Kidney epithelial cell (primary cell): ENCODE measurements around the gene WNT3A. TPM values are rescaled to one million over a fixed set of nuclear protein-coding genes. Genes with fewer than 3 reads are reported as not detected.

Source experiments
- DNase-seq: peaks from one replicate; pipeline ENCODE4 v3.0.0-alpha.2; 2010; ENCODE audit warnings: low read depth
- H3K27me3 ChIP-seq: 2 replicates; pipeline ENCODE4 v1.6.0; 2011; ENCODE audit warnings: low read length; ENCODE audit not compliant: control insufficient read depth, insufficient read depth
- H3K36me3 ChIP-seq: 2 replicates; pipeline ENCODE4 v1.5.1; 2011; ENCODE audit warnings: low read length; ENCODE audit not compliant: control insufficient read depth, insufficient read depth
- H3K4me3 ChIP-seq: 2 replicates; pipeline ENCODE4 v1.5.1; 2011; ENCODE audit warnings: low read depth, mild to moderate bottlenecking, control low read depth, low read length
- CTCF ChIP-seq: IDR thresholded peaks from 2 replicates; pipeline ENCODE4 v1.5.1; 2011; ENCODE audit warnings: mild to moderate bottlenecking, moderate library complexity, low read length, control low read depth, inconsistent platforms; ENCODE audit not compliant: insufficient read depth, poor library complexity, severe bottlenecking
- total RNA-seq: library from RNA; depleted of rRNA; stranded (reverse); fragments of >200 nt; gene quantifications from 2 replicates; pipeline ENCODE4 v1.2.3, GENCODE V29; 2015

Gene WNT3A
- total RNA-seq, 1 donor from 2014 or later, result not detected

- no peaks in the 10 kb centered on the region for H3K36me3 ChIP-seq
- no peak for TF ChIP-seq CTCF
- H3K27me3 ChIP-seq, result no peaks in the 10 kb centered on the region
- no peak overlapping the region for H3K4me3 ChIP-seq
- no peak for DNase-seq
Measured at GRCh38 chr1:228105270-228105995, 98.6 kb downstream of the WNT3A start.

GRCh38 chr1:228105996-228106799 is 99.4 kb downstream of the WNT3A start:
- no peak for TF ChIP-seq CTCF
- no peak overlapping the region for H3K4me3 ChIP-seq

GRCh38 chr1:228106800-228107054 is 99.9 kb downstream of the WNT3A start:
- DNase-seq, result no peak
- TF ChIP-seq CTCF, result no peak
- Histone ChIP-seq H3K36me3 (no peaks in the 10 kb centered on the region), H3K4me3 (no peak overlapping the region), H3K27me3 (no peaks in the 10 kb centered on the region)

More at GRCh38 chr1:228105996-228106799, 99.4 kb downstream of the WNT3A start:
- H3K27me3 ChIP-seq, result no peaks in the 10 kb centered on the region
- DNase-seq, result no peak
- H3K36me3 ChIP-seq, result no peaks in the 10 kb centered on the region

GRCh38 chr1:228107636-228108035 is 100.8 kb downstream of the WNT3A start:
- no peak for TF ChIP-seq CTCF
- no peak for DNase-seq
- H3K36me3 ChIP-seq, result no peaks in the 10 kb centered on the region
- no peak overlapping the region for H3K4me3 ChIP-seq
- H3K27me3 ChIP-seq, result no peaks in the 10 kb centered on the region

- no peak for TF ChIP-seq CTCF
- Histone ChIP-seq H3K4me3 (peak overlapping the region; percentile 72), H3K27me3 (no peaks in the 10 kb centered on the region), H3K36me3 (no peaks in the 10 kb centered on the region)
- no peak for DNase-seq
Measured at GRCh38 chr1:228108055-228108690, 101.4 kb downstream of the WNT3A start.
